K562 (cell line): Measurements from ENCODE around the gene TMEM156.

Experiments used
- BCOR ChIP-seq: fragments of 450-650 bp; IDR thresholded peaks from 2 replicates; pipeline ENCODE4 v1.6.1; 2016
- MYC ChIP-seq, 2 experiments: fragments of 250-450 bp in 1 of 2; sonication (Bioruptor Pico) in 1 of 2; IDR thresholded peaks; 2 replicates each; pipeline versions ENCODE4 v1.5.1 to v1.6.1; 2012 to 2021; ENCODE audit warnings: low read depth in 2 of 2, borderline replicate concordance in 1 of 2, improper control_type of control experiment in 1 of 2, low read length in 1 of 2, mild to moderate bottlenecking in 1 of 2, moderate library complexity in 1 of 2
- MYNN ChIP-seq, 2 experiments: sonication (generic); formaldehyde crosslinking in 1 of 2; IDR thresholded peaks; 2 replicates each; pipeline versions ENCODE4 v1.5.0 to v1.6.1; 2016 to 2020; ENCODE audit warnings: antibody characterized with exemption in 1 of 2, missing genetic modification reagents in 1 of 2
- SAFB ChIP-seq: fragments of 200-400 bp; formaldehyde crosslinking; IDR thresholded peaks from 2 replicates; pipeline ENCODE4 v1.6.1; 2017; ENCODE audit warnings: low read depth, low read length, borderline replicate concordance
- SAP30 ChIP-seq: fragments of 200-600 bp; sonication (generic); IDR thresholded peaks from 2 replicates; pipeline ENCODE4 v1.6.1; 2012; ENCODE audit warnings: borderline replicate concordance, low read depth, mild to moderate bottlenecking, moderate library complexity, low read length, control low read depth, inconsistent platforms; ENCODE audit not compliant: insufficient read depth, poor library complexity, severe bottlenecking
- ZBTB33 ChIP-seq: sonication (generic); formaldehyde crosslinking; IDR thresholded peaks from 2 replicates; pipeline ENCODE4 v1.8.1; 2023; ENCODE audit warnings: mild to moderate bottlenecking, missing genetic modification reagents

DNA sequence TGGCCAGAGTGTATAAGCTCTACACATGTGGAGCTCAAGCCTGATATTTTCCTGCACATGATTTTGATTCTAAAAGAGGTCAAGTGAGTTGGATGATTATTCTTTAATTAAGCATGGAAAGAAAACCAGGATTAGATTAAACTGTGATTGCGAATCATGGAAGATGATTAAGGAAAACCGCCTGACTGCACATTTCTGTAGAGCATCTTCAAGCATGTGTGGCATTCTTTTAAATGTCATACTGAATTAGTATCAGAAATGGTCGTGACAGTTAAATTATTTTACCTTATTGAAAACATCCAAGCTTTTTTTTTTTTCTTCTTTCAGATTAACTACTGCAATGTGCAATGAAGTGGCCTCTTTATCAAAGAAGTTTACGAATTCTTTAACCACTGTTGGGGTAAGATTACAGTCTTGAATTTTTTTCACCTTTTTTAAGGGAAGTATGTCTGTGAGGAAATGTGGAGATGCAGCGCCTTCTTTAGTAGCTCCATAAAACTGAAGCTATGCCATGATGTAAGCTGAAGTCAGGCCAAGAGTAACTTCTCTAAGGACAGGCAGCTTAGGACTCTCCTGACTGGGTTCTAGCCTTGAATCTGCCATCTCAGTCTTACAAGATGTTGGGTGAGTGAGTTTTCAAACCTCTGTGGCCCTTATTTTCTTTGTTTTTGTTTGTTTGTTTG is 96.7 kb downstream of the TMEM156 start:
- TF ChIP-seq MYC (IDR thresholded peaks at IDR 0.05; ENCODE audit: low read depth, low read length) (no peak), MYC (CRISPR knock-in tag; IDR thresholded peaks at IDR 0.05; ENCODE audit: borderline replicate concordance, low read depth) (no peak), SAFB (no peak), BCOR (no peak), ZBTB33 (CRISPR knock-in tag) (no peak), SAP30 (no peak), MYNN (IDR thresholded peaks at IDR 0.05) (no peak), MYNN (CRISPR knock-in tag; IDR thresholded peaks at IDR 0.05) (no peak)
